GM18508 (cell line): ENCODE data around the gene COQ5.

Experiments
- ATAC-seq: cut with Tn5 transposase; IDR thresholded peaks from one replicate; pipeline ENCODE4 v1.9.1; 2021; ENCODE audit warnings: moderate number of reproducible peaks; ENCODE audit not compliant: insufficient read depth, unreplicated experiment

The COQ5 gene

GRCh38 chr12:120485961-120486881 lies 42.7 kb downstream of the COQ5 start:
- ATAC-seq = no peak

GRCh38 chr12:120483621-120484020 lies 45.3 kb downstream of the COQ5 start:
- no peak for ATAC-seq

- no peak for ATAC-seq
These were observed 47.8 kb downstream of the COQ5 start for GRCh38 chr12:120481022-120481767.

- ATAC-seq = no peak
These were observed 48.7 kb downstream of the COQ5 start for GRCh38 chr12:120480211-120480610.

GRCh38 chr12:120479458-120479857 lies 49.5 kb downstream of the COQ5 start:
- no peak for ATAC-seq

- ATAC-seq = no peak
These were observed 53.3 kb downstream of the COQ5 start for GRCh38 chr12:120475643-120476042.

GRCh38 chr12:120474616-120474960 lies 54.4 kb downstream of the COQ5 start:
- no peak for ATAC-seq

- no peak for ATAC-seq
These were observed 54.9 kb downstream of the COQ5 start for GRCh38 chr12:120473807-120474615.

- ATAC-seq = no peak
These were observed 56.4 kb downstream of the COQ5 start for GRCh38 chr12:120472521-120472920.

- ATAC-seq = no peak
These were observed 58.7 kb downstream of the COQ5 start for GRCh38 chr12:120470150-120470784.

GRCh38 chr12:120469450-120470149 lies 59.4 kb downstream of the COQ5 start, which contains the start of gene SRSF9:
TSS of gene SRSF9 (minus strand) at chr12:120469748. CDS start at chr12:120469609, 139 bp downstream.
- ATAC-seq = peak; percentile 64

GRCh38 chr12:120468821-120469449 lies 60.0 kb downstream of the COQ5 start:
- ATAC-seq = no peak

- no peak for ATAC-seq
These were observed 60.6 kb downstream of the COQ5 start for GRCh38 chr12:120468325-120468820.

GRCh38 chr12:120467439-120467838 lies 61.5 kb downstream of the COQ5 start:
- ATAC-seq = no peak

- ATAC-seq = no peak
These were observed 62.2 kb downstream of the COQ5 start for GRCh38 chr12:120466560-120467315.

GRCh38 chr12:120465756-120466155 lies 63.2 kb downstream of the COQ5 start:
- no peak for ATAC-seq

- ATAC-seq = no peak
These were observed 65.2 kb downstream of the COQ5 start for GRCh38 chr12:120463712-120464111.

- ATAC-seq = no peak
These were observed 66.8 kb downstream of the COQ5 start for GRCh38 chr12:120462099-120462640.
